Testis (tissue), 2 donors: Measurements from ENCODE around the gene GPR152.

Source experiments
- POLR2A ChIP-seq: fragments of 450-650 bp; IDR thresholded peaks from one replicate; pipeline ENCODE4 v1.6.1; 2017; ENCODE audit warnings: antibody characterized with exemption, mild to moderate bottlenecking, moderate library complexity
- TF ChIP-seq, protein P1 (sequence below), 3 experiments: fragments of 450-650 bp in 2 of 3; fragments of 200-600 bp in 1 of 3; sonication (generic) in 1 of 3; IDR thresholded peaks; one replicate each; pipeline ENCODE4 v1.5.1; 2016 to 2019; ENCODE audit warnings: antibody characterized with exemption in 3 of 3, mild to moderate bottlenecking in 2 of 3, moderate library complexity in 1 of 3

- TF ChIP-seq, protein P1, sequence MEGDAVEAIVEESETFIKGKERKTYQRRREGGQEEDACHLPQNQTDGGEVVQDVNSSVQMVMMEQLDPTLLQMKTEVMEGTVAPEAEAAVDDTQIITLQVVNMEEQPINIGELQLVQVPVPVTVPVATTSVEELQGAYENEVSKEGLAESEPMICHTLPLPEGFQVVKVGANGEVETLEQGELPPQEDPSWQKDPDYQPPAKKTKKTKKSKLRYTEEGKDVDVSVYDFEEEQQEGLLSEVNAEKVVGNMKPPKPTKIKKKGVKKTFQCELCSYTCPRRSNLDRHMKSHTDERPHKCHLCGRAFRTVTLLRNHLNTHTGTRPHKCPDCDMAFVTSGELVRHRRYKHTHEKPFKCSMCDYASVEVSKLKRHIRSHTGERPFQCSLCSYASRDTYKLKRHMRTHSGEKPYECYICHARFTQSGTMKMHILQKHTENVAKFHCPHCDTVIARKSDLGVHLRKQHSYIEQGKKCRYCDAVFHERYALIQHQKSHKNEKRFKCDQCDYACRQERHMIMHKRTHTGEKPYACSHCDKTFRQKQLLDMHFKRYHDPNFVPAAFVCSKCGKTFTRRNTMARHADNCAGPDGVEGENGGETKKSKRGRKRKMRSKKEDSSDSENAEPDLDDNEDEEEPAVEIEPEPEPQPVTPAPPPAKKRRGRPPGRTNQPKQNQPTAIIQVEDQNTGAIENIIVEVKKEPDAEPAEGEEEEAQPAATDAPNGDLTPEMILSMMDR (IDR thresholded peaks at IDR 0.05), result no peak
- no peak for TF ChIP-seq POLR2A
Measured at GRCh38 chr11:67406969-67407687, 45.4 kb downstream of the GPR152 start.
